Stimulated activated CD4-positive, alpha-beta T cell treated with anti-CD3 and anti-CD28 coated beads, Interleukin-12 subunit alpha, Interleukin-12 subunit beta, amount 100 ng/mL, for 4 hours (primary cell): ENCODE data around the gene SLC6A13.
A peak's percentile ranks its signal among the peaks of the same experiment; 100 is the strongest.
"Not testable (repeated sequence)": the region's sequence is repeated elsewhere in the genome, so short reads cannot be mapped to it uniquely, and the experiment has no call there.

ENCODE experiments used
- DNase-seq: peaks from one replicate; pipeline ENCODE4 v3.0.0-alpha.2; 2020

Gene SLC6A13

GRCh38 chr12:195951-196350 is 66.7 kb downstream of the SLC6A13 start:
- no peak for DNase-seq

- DNase-seq = no peak
Observed at GRCh38 chr12:195156-195555, 67.5 kb downstream of the SLC6A13 start.

GRCh38 chr12:194276-194675 is 68.4 kb downstream of the SLC6A13 start:
- DNase-seq = no peak

GRCh38 chr12:193261-193660 is 69.4 kb downstream of the SLC6A13 start:
- DNase-seq = no peak

GRCh38 chr12:191541-191940 is 71.1 kb downstream of the SLC6A13 start:
- no peak for DNase-seq

GRCh38 chr12:190881-191280 is 71.8 kb downstream of the SLC6A13 start:
- no peak for DNase-seq

- no peak for DNase-seq
Observed at GRCh38 chr12:189622-189962, 73.0 kb downstream of the SLC6A13 start.

GRCh38 chr12:188910-189621 is 73.6 kb downstream of the SLC6A13 start:
- DNase-seq = peak; percentile 40

- DNase-seq = not testable (repeated sequence)
Observed at GRCh38 chr12:187986-188909, 74.4 kb downstream of the SLC6A13 start.

- DNase-seq = no peak
Observed at GRCh38 chr12:186006-186625, 76.5 kb downstream of the SLC6A13 start.

- DNase-seq = no peak
Observed at GRCh38 chr12:185576-185955, 77.1 kb downstream of the SLC6A13 start.

- no peak for DNase-seq
Observed at GRCh38 chr12:184811-185575, 77.6 kb downstream of the SLC6A13 start.

- no peak for DNase-seq
Observed at GRCh38 chr12:182381-182892, 80.2 kb downstream of the SLC6A13 start.

GRCh38 chr12:181921-182320 is 80.7 kb downstream of the SLC6A13 start:
- DNase-seq = no peak

GRCh38 chr12:180445-180844 is 82.2 kb downstream of the SLC6A13 start:
- DNase-seq = no peak

GRCh38 chr12:179885-180284 is 82.8 kb downstream of the SLC6A13 start:
- DNase-seq = no peak

GRCh38 chr12:179131-179884 is 83.3 kb downstream of the SLC6A13 start:
- DNase-seq = no peak

- no peak for DNase-seq
Observed at GRCh38 chr12:178829-179109, 83.9 kb downstream of the SLC6A13 start.

- no peak for DNase-seq
Observed at GRCh38 chr12:177980-178828, 84.4 kb downstream of the SLC6A13 start.

GRCh38 chr12:177336-177979 is 85.2 kb downstream of the SLC6A13 start:
- DNase-seq = no peak
